AG20443 (cell line): ENCODE data around the gene KRT2.

Experiments
- DNase-seq: peaks from one replicate; pipeline ENCODE4 v3.0.0; 2012; ENCODE audit warnings: low spot score, mixed read lengths

KRT2 gene

GRCh38 chr12:52615208-52615868 lies 36.7 kb downstream of the KRT2 start:
- DNase-seq: peak; percentile 49

GRCh38 chr12:52614381-52615207 lies 37.4 kb downstream of the KRT2 start:
- no peak for DNase-seq

- DNase-seq: no peak
These were observed 38.5 kb downstream of the KRT2 start for GRCh38 chr12:52613384-52614030.

- DNase-seq: no peak
These were observed 39.3 kb downstream of the KRT2 start for GRCh38 chr12:52612431-52613383.

- DNase-seq: no peak
These were observed 40.9 kb downstream of the KRT2 start for GRCh38 chr12:52611080-52611468.

GRCh38 chr12:52608826-52609630 lies 43.0 kb downstream of the KRT2 start:
- DNase-seq: no peak

- DNase-seq: no peak
These were observed 43.9 kb downstream of the KRT2 start for GRCh38 chr12:52608161-52608560.

- no peak for DNase-seq
These were observed 44.7 kb downstream of the KRT2 start for GRCh38 chr12:52607314-52607713.

- no peak for DNase-seq
These were observed 45.3 kb downstream of the KRT2 start for GRCh38 chr12:52606581-52607218.

- no peak for DNase-seq
These were observed 45.9 kb downstream of the KRT2 start for GRCh38 chr12:52606096-52606495.

GRCh38 chr12:52605542-52605941 lies 46.5 kb downstream of the KRT2 start:
- DNase-seq: no peak

- no peak for DNase-seq
These were observed 47.2 kb downstream of the KRT2 start for GRCh38 chr12:52604859-52605258.

- DNase-seq: no peak
These were observed 48.7 kb downstream of the KRT2 start for GRCh38 chr12:52603314-52603713.

GRCh38 chr12:52602552-52602951 lies 49.5 kb downstream of the KRT2 start:
- no peak for DNase-seq

GRCh38 chr12:52601671-52602070 lies 50.3 kb downstream of the KRT2 start:
- no peak for DNase-seq

GRCh38 chr12:52600941-52601481 lies 51.0 kb downstream of the KRT2 start, which contains the start of gene KRT72:
KRT72 (minus strand) TSS chr12:52601463; CDS start chr12:52601452, 11 bp downstream.
- DNase-seq: no peak

GRCh38 chr12:52600475-52600874 lies 51.5 kb downstream of the KRT2 start:
- no peak for DNase-seq

GRCh38 chr12:52600071-52600470 lies 51.9 kb downstream of the KRT2 start:
- DNase-seq: no peak

GRCh38 chr12:52598966-52599365 lies 53.0 kb downstream of the KRT2 start:
- no peak for DNase-seq
